ENCODE measurements around the gene CKMT1A.
"Not testable (repeated sequence)": the region's sequence is repeated elsewhere in the genome, so short reads cannot be mapped to it uniquely, and the experiment has no call there.

CKMT1A gene

DNA sequence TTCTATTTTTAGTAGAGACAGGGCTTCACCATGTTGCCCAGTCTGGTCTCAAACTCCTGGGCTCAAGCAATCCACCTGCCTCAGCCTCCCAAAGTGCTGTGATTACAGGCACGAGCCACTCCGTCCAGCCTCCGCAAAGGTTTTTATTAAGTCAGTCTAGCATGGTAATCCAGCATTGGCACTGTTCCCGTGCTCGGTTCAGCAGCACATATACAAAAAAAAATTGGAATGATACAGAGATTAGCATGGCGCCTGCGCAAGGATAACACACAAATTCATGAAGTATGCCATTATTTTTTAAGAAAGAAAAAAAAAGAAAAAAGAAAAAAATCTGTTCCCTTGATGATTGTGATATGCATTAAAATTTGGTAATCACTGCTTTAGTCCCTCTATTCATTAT, 8.5 kb downstream of the CKMT1A start:
- Histone ChIP-seq H3K27me3 (peaks cover 0 to 3% of the 10 kb centered on the region in 2 donors), H3K36me3 (no peaks in the 10 kb centered on the region), H3K9me3 (no peaks in the 10 kb centered on the region), H3K27ac (no peak overlapping the region), H3K4me3 (no peak overlapping the region), H3K4me1 (no peaks in the 10 kb centered on the region)
- no peak for TF ChIP-seq CTCF (IDR thresholded peaks at IDR 0.05)
- no peak for DNase-seq
- intact Hi-C loops (cut with DNase I; ENCODE audit: low total_unique reads), result no loop called here

GRCh38 chr15:43702701-43703424, 9.2 kb downstream of the CKMT1A start:
- Histone ChIP-seq H3K9me3 (no peaks in the 10 kb centered on the region), H3K27me3 (no peaks in the 10 kb centered on the region), H3K36me3 (no peaks in the 10 kb centered on the region), H3K27ac (no peak overlapping the region), H3K4me1 (no peaks in the 10 kb centered on the region), H3K4me3 (no peak overlapping the region)
- no peak for TF ChIP-seq CTCF (IDR thresholded peaks at IDR 0.05)
- intact Hi-C loops (cut with DNase I; ENCODE audit: low total_unique reads), result no loop called here
- DNase-seq, result no peak

DNA sequence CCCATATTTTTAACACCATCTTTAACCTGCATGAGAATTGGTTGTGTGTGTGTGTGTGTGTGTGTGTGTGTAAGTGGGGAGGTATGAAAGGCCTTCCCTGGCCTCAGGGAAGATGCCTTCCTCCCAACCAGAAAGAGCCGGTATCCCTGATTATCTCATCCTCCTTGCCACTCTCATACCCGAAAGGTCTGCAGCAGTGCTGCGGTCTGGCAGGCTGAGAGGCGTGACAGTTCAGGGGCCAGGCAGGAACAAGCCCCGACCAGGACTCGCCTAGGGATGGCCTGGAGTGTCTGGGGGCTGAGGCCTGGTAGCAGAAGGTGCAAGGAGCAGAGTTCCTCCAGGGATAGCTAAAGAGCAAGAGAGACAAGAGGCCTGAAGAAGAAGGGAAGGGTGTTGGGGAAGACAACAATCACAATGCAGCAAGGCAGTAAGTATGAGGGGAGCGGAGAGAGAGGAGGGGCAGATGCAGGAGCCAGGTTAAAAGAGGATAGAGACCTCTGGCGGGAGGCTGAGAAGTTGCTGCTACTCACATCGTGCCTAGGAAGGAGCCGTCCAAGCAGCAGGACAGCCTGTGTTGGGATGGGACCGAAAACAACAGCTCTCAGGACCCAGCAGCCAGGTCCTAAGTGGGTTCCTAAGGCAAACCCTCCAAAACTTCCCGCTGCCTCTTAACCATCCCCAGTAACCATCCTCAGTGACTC, 16.9 kb downstream of the CKMT1A start:
- H3K27ac ChIP-seq, result not testable (repeated sequence)

DNA sequence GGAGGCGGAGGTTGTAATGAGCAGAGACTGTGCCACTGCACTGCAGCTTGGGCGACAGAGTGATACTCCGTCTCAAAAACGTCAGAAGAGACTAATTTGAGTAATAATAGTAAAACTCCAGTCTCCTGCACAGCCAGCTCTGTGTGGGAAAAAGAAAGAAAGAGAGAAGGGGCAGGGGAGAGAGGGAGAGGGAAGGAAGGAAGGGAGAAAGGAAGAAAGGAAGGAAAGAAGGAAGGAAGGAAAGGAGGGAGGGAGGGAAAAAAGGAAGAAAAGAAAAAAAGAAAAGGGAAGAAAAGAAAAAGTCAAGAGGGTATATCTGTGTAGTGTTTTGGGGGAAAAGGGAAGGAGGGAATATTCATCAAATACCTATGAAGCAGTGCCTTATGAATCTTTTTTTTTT, 29.5 kb downstream of the CKMT1A start:
- Histone ChIP-seq H3K27me3 (no peaks in the 10 kb centered on the region), H3K4me1 (peaks cover 0 to 11% (median 6%) of the 10 kb centered on the region in 4 donors), H3K27ac (no peak overlapping the region), H3K4me3 (no peak overlapping the region), H3K36me3 (no peaks in the 10 kb centered on the region), H3K9me3 (no peaks in the 10 kb centered on the region)
- DNase-seq, result no peak
- intact Hi-C loops (cut with DNase I; ENCODE audit: low total_unique reads), result no loop called here
- no peak for TF ChIP-seq CTCF (IDR thresholded peaks at IDR 0.05)

More for the DNA sequence above, 16.9 kb downstream of the CKMT1A start:
- H3K4me1 ChIP-seq; intact Hi-C loops (cut with DNase I; ENCODE audit: low total_unique reads); H3K9me3 ChIP-seq; H3K36me3 ChIP-seq; DNase-seq; H3K4me3 ChIP-seq; H3K27me3 ChIP-seq: not testable (repeated sequence)

DNA sequence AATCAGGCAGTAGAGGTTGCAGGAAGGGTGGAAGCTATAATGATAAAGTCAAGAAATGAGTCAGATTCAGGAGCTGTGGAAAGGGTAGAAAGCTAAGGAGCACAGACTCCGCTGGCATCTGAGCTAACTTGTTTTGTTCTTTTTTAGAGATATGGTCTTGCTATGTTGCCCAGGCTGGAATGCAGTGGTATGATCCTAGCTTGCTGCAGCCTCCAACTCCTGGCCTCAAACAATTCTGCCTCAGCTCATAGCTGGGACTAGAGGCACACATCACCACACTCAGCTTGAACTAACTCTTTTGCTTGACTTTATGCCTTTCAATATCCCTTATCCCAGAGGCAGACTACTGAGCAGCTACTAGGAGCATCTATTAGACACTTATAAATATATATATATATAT, 32.6 kb downstream of the CKMT1A start:
- H3K36me3 ChIP-seq; intact Hi-C loops (cut with DNase I; ENCODE audit: low total_unique reads); H3K9me3 ChIP-seq; H3K27ac ChIP-seq; H3K4me3 ChIP-seq; DNase-seq; H3K27me3 ChIP-seq: not testable (repeated sequence)
- H3K4me1 ChIP-seq, result peaks cover 0 to 19% (median 10%) of the 10 kb centered on the region in 4 donors

DNA sequence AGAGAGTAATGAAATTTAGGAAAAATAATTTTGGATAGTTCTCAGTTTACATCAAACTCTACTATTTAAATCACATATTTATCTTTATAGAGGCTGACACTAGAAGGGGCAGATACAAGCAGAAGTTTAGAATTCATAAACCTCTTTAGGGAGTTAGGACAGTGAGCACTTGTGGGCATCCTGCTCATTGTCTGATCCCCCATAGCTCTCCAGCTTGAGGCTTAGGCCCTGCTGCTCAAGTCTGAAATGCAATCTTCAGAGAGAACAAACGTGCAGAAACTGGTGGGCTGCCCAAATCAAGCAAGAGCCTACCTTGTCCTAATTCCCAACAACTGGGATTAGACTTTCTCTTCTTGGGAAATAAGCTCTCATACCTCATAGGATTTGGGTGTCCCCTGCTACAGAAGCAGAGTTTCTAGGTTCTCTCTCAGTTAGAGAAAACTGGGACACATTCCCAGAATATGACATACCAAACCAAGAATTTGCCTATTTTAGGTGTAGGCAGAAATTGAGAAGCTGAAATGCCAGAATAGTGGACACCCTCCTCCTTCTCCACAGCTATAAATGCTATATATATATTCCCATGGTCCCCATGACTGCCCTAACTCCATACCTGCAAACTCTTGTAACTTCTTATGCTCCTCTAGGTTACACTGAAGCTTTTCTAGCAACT, 34.5 kb downstream of the CKMT1A start:
- peaks cover 0 to 19% (median 10%) of the 10 kb centered on the region in 4 donors for H3K4me1 ChIP-seq
- H3K9me3 ChIP-seq; intact Hi-C loops (cut with DNase I; ENCODE audit: low total_unique reads); H3K27me3 ChIP-seq; DNase-seq; H3K4me3 ChIP-seq; H3K36me3 ChIP-seq: not testable (repeated sequence)
- H3K27ac ChIP-seq, result peak overlapping the region; percentile 67 to 77

GRCh38 chr15:43735416-43735815, 41.8 kb downstream of the CKMT1A start:
- DNase-seq, result no peak
- H3K27me3 ChIP-seq, result no peaks in the 10 kb centered on the region
- no peak overlapping the region for H3K4me3 ChIP-seq
- no peaks in the 10 kb centered on the region for H3K9me3 ChIP-seq
- H3K27ac ChIP-seq, result no peak overlapping the region
- H3K36me3 ChIP-seq, result no peaks in the 10 kb centered on the region
- H3K4me1 ChIP-seq, result no peaks in the 10 kb centered on the region
- TF ChIP-seq CTCF (IDR thresholded peaks at IDR 0.05), result no peak
- intact Hi-C loops (cut with DNase I; ENCODE audit: low total_unique reads), result no loop called here
